OCI-LY7 (cell line): ENCODE results near the gene FNBP1. TPM values are rescaled to one million over a fixed set of nuclear protein-coding genes. Genes with fewer than 3 reads are reported as not detected.

Source experiments
- BruUV-seq: library from RNA; stranded (reverse); fragments of 400-500 nt; replicated peaks from 2 replicates; lab custom pipeline; 2021; lab: Mats Ljungman, UMichigan
- CTCF ChIA-PET: fragments of 300-600 bp; sonication (Branson Sonifier 250); formaldehyde crosslinking; loops from one replicate; lab custom pipeline; 2022; ENCODE audit warnings: antibody characterized with exemption; ENCODE audit not compliant: unreplicated experiment; lab: Charles Lee
- POLR2A ChIA-PET: fragments of 300-600 bp; sonication (Branson Sonifier 250); formaldehyde crosslinking; loops from one replicate; lab custom pipeline; 2022; ENCODE audit warnings: antibody characterized with exemption; lab: Charles Lee
- DNase-seq: peaks from one replicate; pipeline ENCODE4 v3.0.0-alpha.2; 2015; ENCODE audit warnings: low spot score
- H2AFZ ChIP-seq: fragments of 200-600 bp; sonication (generic), shearing (Covaris generic); 2 replicates; pipeline ENCODE4 v1.6.1; 2014; ENCODE audit warnings: mild to moderate bottlenecking, antibody characterized with exemption, low read length, moderate library complexity
- H3K27ac ChIP-seq: fragments of 200-600 bp; sonication (generic); 2 replicates; pipeline ENCODE4 v1.5.1; 2014; ENCODE audit warnings: mixed run types, low read depth, mild to moderate bottlenecking, moderate library complexity, low read length, inconsistent platforms; ENCODE audit not compliant: poor library complexity, severe bottlenecking
- H3K36me3 ChIP-seq: fragments of 200-600 bp; sonication (generic); 2 replicates; pipeline ENCODE4 v1.6.1; 2014; ENCODE audit warnings: mild to moderate bottlenecking, antibody characterized with exemption, low read length, moderate library complexity, mixed read lengths; ENCODE audit not compliant: insufficient read depth
- H3K4me1 ChIP-seq: fragments of 200-600 bp; sonication (generic); 2 replicates; pipeline ENCODE4 v1.5.1; 2014; ENCODE audit warnings: mild to moderate bottlenecking, low read length; ENCODE audit not compliant: insufficient read depth, poor library complexity, severe bottlenecking
- H3K4me2 ChIP-seq: fragments of 200-600 bp; sonication (generic); 2 replicates; pipeline ENCODE4 v1.6.1; 2014; ENCODE audit warnings: mild to moderate bottlenecking, low read length
- H3K4me3 ChIP-seq: fragments of 200-600 bp; sonication (generic); 2 replicates; pipeline ENCODE4 v1.5.1; 2014; ENCODE audit warnings: mild to moderate bottlenecking, low read depth, low read length; ENCODE audit not compliant: poor library complexity, severe bottlenecking
- H3K79me2 ChIP-seq: fragments of 200-600 bp; sonication (generic); 2 replicates; pipeline ENCODE4 v1.6.1; 2016; ENCODE audit warnings: low read depth, mild to moderate bottlenecking, low read length, moderate library complexity, mixed read lengths; ENCODE audit not compliant: insufficient read depth
- H3K9me2 ChIP-seq: fragments of 200-600 bp; sonication (generic); 2 replicates; pipeline ENCODE4 v1.6.1; 2016; ENCODE audit warnings: mild to moderate bottlenecking, low read length, mixed read lengths; ENCODE audit not compliant: insufficient read depth
- H3K9me3 ChIP-seq: fragments of 200-600 bp; sonication (generic); 2 replicates; pipeline ENCODE4 v1.6.1; 2014; ENCODE audit warnings: mild to moderate bottlenecking, mixed run types, low read length, mixed read lengths
- H4K20me1 ChIP-seq: fragments of 200-600 bp; sonication (generic); 2 replicates; pipeline ENCODE4 v1.6.1; 2014; ENCODE audit warnings: mild to moderate bottlenecking, antibody characterized with exemption, low read length, moderate library complexity, mixed read lengths; ENCODE audit not compliant: insufficient read depth
- EZH2phosphoT487 ChIP-seq: fragments of 200-600 bp; sonication (generic); IDR thresholded peaks from 2 replicates; pipeline ENCODE4 v1.6.1; 2018; ENCODE audit warnings: low read depth, borderline replicate concordance, mild to moderate bottlenecking, mixed run types, antibody characterized with exemption, low read length, moderate library complexity, mixed read lengths
- intact Hi-C: fragments of 100-400 bp; cut with micrococcal nuclease; formaldehyde crosslinking; loops from one replicate; pipeline ENCODE4 v1.10.0; 2022; ENCODE audit not compliant: unreplicated experiment
- total RNA-seq, 2 experiments: library from RNA; depleted of rRNA in 1 of 2; stranded (reverse); fragments of >200 nt in 1 of 2; shearing (Covaris generic) in 1 of 2; gene quantifications; 2 replicates each; pipeline ENCODE4 v1.2.3, GENCODE V29; 2014 to 2022
- TF ChIP-seq, protein P1 (sequence below): fragments of 200-600 bp; sonication (generic); conservative IDR thresholded peaks from 2 replicates; pipeline ENCODE4 v1.5.1; 2014; ENCODE audit warnings: mild to moderate bottlenecking, antibody characterized with exemption, low read length, moderate library complexity, mixed read lengths

Gene FNBP1
- total RNA-seq, 2 experiments from 2014 or later: 93.3 to 164 TPM

DNA sequence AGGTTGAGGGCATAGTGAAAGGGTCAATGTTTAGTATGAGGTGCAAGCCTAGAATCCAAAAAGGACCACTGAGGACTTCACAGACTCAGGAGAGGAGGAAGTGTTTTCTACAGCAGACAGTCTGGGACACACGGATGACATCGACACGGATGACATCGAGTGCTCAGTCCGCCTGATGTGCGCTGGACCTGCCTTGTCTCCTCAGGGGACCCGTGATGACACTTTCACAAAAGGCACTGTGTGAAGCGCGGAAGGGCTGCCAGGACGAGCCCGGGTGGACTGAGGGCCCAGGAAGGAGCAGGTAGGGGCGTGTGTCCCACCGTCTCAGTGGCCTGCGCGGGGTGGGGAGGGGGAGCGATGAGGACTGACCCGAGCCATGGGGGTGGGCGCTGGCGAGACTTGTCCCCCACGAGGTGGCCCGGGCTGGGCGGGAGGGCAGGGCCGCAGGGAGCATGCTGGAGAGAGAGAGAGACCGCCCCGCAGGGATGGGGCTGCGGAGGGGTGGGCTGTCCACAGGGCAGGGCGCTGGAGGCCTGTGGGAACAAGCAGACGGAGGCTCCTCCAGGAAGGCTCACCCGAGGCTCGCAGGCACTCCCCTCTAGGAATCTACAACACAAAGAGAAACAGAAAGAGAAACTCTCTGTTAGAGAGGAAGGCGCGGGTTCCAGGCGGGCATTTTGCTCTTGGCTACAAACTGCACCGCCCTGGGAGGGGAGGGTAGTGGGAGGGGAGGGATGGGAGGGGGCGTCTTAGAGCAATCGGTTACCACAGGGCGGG is 152.9 kb downstream of the FNBP1 start:
- H2AFZ ChIP-seq: no peak overlapping the region

DNA sequence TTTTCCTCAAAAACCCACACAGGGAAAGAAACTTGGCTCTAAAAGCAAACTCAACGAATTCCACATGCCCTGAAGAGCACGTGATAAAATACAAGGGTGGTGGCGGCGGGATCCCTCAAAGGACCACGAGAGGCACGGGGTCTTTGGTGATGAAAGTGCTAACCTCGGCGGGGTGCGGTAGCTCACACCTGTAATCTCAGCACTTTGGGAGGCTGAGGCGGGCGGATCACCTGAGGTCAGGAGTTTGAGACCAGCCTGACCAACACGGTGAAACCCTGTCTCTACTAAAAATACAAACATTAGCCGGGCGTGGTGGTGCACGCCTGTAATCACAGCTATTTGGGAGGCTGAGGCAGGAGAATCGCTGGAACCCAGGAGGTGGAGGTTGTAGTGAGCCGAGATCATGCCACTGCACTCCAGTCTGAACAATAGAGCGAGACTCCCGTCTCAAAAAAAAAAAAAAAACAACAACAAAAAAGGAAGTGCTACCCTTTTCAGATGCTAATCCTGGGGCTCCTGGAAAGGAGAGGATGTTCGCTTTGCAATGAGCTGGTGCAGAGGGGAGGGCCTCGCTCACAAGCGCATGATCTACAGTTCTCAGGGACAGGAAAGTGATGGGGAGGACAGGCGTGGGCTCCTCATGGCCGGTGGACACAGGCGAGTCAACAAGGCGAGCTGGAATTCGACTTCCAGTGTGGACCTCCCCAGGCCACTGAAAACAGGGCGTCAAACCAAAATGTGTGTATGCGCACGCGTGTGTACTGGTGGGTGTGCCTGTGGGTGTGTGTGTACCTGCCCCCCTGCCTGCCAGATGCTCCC is 153.7 kb downstream of the FNBP1 start:
- Histone ChIP-seq H3K4me3 (peak overlapping the region; percentile 66), H3K27ac (peak overlapping the region; percentile 93), H3K9me2 (no peaks in the 10 kb centered on the region), H4K20me1 (0 out of 2 replicates have a peak, but pooled peaks cover 6% of the 10 kb centered on the region), H3K79me2 (peaks cover 14% of the 10 kb centered on the region; the same call in 1 of the 2 replicates), H3K9me3 (peaks cover 4% of the 10 kb centered on the region; the same call in 1 of the 2 replicates), H2AFZ (no peak overlapping the region), H3K4me2 (peak overlapping the region; percentile 95), H3K4me1 (peaks cover 90% of the 10 kb centered on the region), H3K36me3 (peaks cover 57% of the 10 kb centered on the region)
- BruUV-seq: no TSS peak
- TF ChIP-seq, protein P1, sequence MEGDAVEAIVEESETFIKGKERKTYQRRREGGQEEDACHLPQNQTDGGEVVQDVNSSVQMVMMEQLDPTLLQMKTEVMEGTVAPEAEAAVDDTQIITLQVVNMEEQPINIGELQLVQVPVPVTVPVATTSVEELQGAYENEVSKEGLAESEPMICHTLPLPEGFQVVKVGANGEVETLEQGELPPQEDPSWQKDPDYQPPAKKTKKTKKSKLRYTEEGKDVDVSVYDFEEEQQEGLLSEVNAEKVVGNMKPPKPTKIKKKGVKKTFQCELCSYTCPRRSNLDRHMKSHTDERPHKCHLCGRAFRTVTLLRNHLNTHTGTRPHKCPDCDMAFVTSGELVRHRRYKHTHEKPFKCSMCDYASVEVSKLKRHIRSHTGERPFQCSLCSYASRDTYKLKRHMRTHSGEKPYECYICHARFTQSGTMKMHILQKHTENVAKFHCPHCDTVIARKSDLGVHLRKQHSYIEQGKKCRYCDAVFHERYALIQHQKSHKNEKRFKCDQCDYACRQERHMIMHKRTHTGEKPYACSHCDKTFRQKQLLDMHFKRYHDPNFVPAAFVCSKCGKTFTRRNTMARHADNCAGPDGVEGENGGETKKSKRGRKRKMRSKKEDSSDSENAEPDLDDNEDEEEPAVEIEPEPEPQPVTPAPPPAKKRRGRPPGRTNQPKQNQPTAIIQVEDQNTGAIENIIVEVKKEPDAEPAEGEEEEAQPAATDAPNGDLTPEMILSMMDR: no peak
- ChIA-PET POLR2A (interaction anchor here (0.6 to 2.9 kb wide), 14 partner anchors 9 to 655 kb away, joined by 3 to 17 read pairs (median 5); no protein-coding TSS in a partner anchor), CTCF (no interaction called here)
- DNase-seq: no peak
- intact Hi-C loops: loop anchor here (2.0 kb wide), 1 partner anchor 99 kb away; no protein-coding TSS in a partner anchor

More for the DNA sequence above, 152.9 kb downstream of the FNBP1 start:
- POLR2A ChIA-PET: interaction anchor here (0.6 to 1.7 kb wide), 3 partner anchors 146 to 655 kb away, joined by 3 to 9 read pairs (median 6); no protein-coding TSS in a partner anchor
- peaks cover 14% of the 10 kb centered on the region; the same call in 1 of the 2 replicates for H3K79me2 ChIP-seq
- peak overlapping the region; percentile 93 for H3K27ac ChIP-seq
- H3K36me3 ChIP-seq: peaks cover 65% of the 10 kb centered on the region
- intact Hi-C loops: loop anchor here (2.0 kb wide), 1 partner anchor 99 kb away; no protein-coding TSS in a partner anchor
- TF ChIP-seq, protein P1: no peak
- no peak for TF ChIP-seq EZH2phosphoT487
- CTCF ChIA-PET: no interaction called here
- H3K4me2 ChIP-seq: peak overlapping the region; percentile 95; the same call in 1 of the 2 replicates
- H4K20me1 ChIP-seq: 0 out of 2 replicates have a peak, but pooled peaks cover 6% of the 10 kb centered on the region
- no peak overlapping the region for H3K4me3 ChIP-seq
- no peak for DNase-seq
- H3K9me3 ChIP-seq: peaks cover 4% of the 10 kb centered on the region; the same call in 1 of the 2 replicates
- H3K4me1 ChIP-seq: peaks cover 86% of the 10 kb centered on the region
- no peaks in the 10 kb centered on the region for H3K9me2 ChIP-seq
- BruUV-seq: no TSS peak
